ENCODE results near the gene C5orf15. TPM values are rescaled to one million over a fixed set of nuclear protein-coding genes. Genes with fewer than 3 reads are reported as not detected.
A peak's percentile ranks its signal among the peaks of the same experiment; 100 is the strongest.

The C5orf15 gene
- total and polyA plus RNA-seq, 2 experiments from 2014 or later = 37.7 to 61.4 TPM

DNA sequence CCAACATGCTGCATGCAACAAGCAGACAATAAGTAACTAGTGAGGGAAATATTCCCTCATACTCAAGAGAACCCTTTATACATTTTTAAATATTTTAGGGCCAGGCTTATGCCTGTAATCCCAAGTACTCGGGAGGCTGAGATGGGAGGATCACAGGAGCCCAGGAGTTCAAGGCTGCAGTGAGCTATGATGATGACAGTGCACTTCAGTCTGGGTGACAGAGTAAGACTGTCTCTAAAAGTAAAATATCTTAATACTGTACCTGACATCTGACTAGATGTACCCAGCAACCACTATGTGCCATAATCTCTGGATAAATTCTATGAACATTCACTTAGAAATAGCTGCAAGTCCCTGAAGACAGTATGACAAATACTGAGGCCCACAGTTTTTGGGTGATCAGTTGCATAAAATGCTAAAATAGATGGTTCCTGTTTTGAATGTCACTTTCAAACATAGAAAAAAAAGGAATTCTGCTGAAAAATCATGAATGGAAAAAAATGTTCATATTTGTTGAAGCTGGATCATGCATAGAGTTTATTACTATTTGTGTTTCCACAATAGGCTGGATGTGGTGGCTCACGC, 2.0 kb upstream of the C5orf15 start:
- ATAC-seq (no peak), DNase-seq (ENCODE audit: low spot score) (no peak)
- Mint-ChIP-seq H3K4me1 (peaks cover 11% of the 10 kb centered on the region; the same call in 2 of the 3 replicates), H3K36me3 (ENCODE audit: low read depth) (peaks cover 37% of the 10 kb centered on the region), H3K9me3 (no peaks in the 10 kb centered on the region), H3K27ac (peak overlapping the region; percentile 38; the same call in 1 of the 2 replicates), H3K27me3 (ENCODE audit: insufficient read depth, low read depth, poor library complexity) (peaks cover 14% of the 10 kb centered on the region), H3K4me3 (0 out of 3 replicates have a peak overlapping the region, but pooled peaks have one; percentile 97)
- H3K27me3 ChIP-seq (ENCODE audit: insufficient read depth) = no peaks in the 10 kb centered on the region
- no peaks in the 10 kb centered on the region for H3K9me2 ChIP-seq (ENCODE audit: insufficient read depth)
- no peak overlapping the region; the same call in 1 of the 2 replicates for H3K27ac ChIP-seq (ENCODE audit: low read depth)
- H3K79me2 ChIP-seq (replicated peaks; ENCODE audit: insufficient read depth) = peaks cover 25% of the 10 kb centered on the region
- no peak overlapping the region for H2AFZ ChIP-seq
- H3K4me2 ChIP-seq = no peak overlapping the region
- H3K4me1 ChIP-seq (ENCODE audit: insufficient read depth) = no peaks in the 10 kb centered on the region; the same call in 1 of the 2 replicates
- H3F3A ChIP-seq (replicated peaks; ENCODE audit: low read depth) = peaks cover 11% of the 10 kb centered on the region; the same call in 1 of the 2 replicates
- no peak overlapping the region for H3K4me3 ChIP-seq
- peaks cover 11% of the 10 kb centered on the region for H4K20me1 ChIP-seq (replicated peaks; ENCODE audit: insufficient read depth)
- TF ChIP-seq JUNB (IDR thresholded peaks at IDR 0.05; ENCODE audit: unreplicated experiment) = no peak
- TF ChIP-seq NANOG (IDR thresholded peaks at IDR 0.05; ENCODE audit: borderline replicate concordance) = no peak
- TF ChIP-seq ZNF462 (CRISPR knock-in tag; IDR thresholded peaks at IDR 0.05) = no peak
- no peak for TF ChIP-seq ETS1 (IDR thresholded peaks at IDR 0.05)
- no peak for TF ChIP-seq ZNF114 (CRISPR knock-in tag; IDR thresholded peaks at IDR 0.05)
- no peak for TF ChIP-seq CREB1 (CRISPR knock-in tag; IDR thresholded peaks at IDR 0.05; ENCODE audit: low read depth)
- no peak for TF ChIP-seq EZH2phosphoT487 (IDR thresholded peaks at IDR 0.05; ENCODE audit: unreplicated experiment)
- TF ChIP-seq REST (IDR thresholded peaks at IDR 0.05; ENCODE audit: unreplicated experiment) = no peak
- no peak for TF ChIP-seq CTCF (conservative IDR thresholded peaks at IDR 0.05; ENCODE audit: low read depth in 2 of 2)
- TF ChIP-seq EZH2 (IDR thresholded peaks at IDR 0.05; ENCODE audit: low read depth, unreplicated experiment) = no peak
- no peak for TF ChIP-seq STAT1 (IDR thresholded peaks at IDR 0.05; ENCODE audit: unreplicated experiment)
- H3K36me3 ChIP-seq (ENCODE audit: insufficient read depth) = peaks cover 40% of the 10 kb centered on the region
